K562 (cell line): Measurements from ENCODE around the gene ASCC1. TPM values are rescaled to one million over a fixed set of nuclear protein-coding genes. Genes with fewer than 3 reads are reported as not detected.

Experiments used
- ATAC-seq: fragments of 200-7000 bp; cut with Tn5 transposase; 3 replicates; pipeline ENCODE4 v1.9.1; 2020; ENCODE audit warnings: moderate library complexity
- BruUV-seq: library from RNA; stranded (reverse); fragments of 400-500 nt; replicated peaks from 2 replicates; lab custom pipeline; 2021; lab: Mats Ljungman, UMichigan
- CTCF ChIA-PET: fragments of 300-600 bp; formaldehyde crosslinking; extraction: SDS; loops from one replicate; lab custom pipeline; 2021; ENCODE audit warnings: low intra/inter-chr PET ratio; lab: Yijun Ruan, JAX
- POLR2A ChIA-PET: fragments of 300-600, 350-650 bp; sonication (Branson Sonifier 250); formaldehyde crosslinking; extraction: SDS; loops from one replicate; lab custom pipeline; 2021; ENCODE audit warnings: antibody characterized with exemption, inconsistent platforms; lab: Yijun Ruan, JAX
- DNase-seq, 4 experiments: peaks; one replicate each; pipeline versions ENCODE4 v3.0.0 to v3.0.0-alpha.2; 2011 to 2018; ENCODE audit warnings: low spot score in 3 of 4, mixed read lengths in 3 of 4; ENCODE audit errors: extremely low read depth in 1 of 4
- FAIRE-seq: peaks from 2 replicates; lab custom pipeline; 2011; peaks lifted over from hg19 to GRCh38; lab: Jason Lieb, UNC
- H2AFZ ChIP-seq: 2 replicates; pipeline ENCODE4 v1.6.0; 2011; ENCODE audit warnings: low read depth, low read length, control low read depth, inconsistent platforms
- H3K27ac ChIP-seq: fragments of 200-600 bp; 3 replicates; pipeline ENCODE4 v1.8.0; 2011; ENCODE audit warnings: low read depth, mild to moderate bottlenecking, control low read depth, inconsistent platforms, low read length, moderate library complexity, mixed read lengths; ENCODE audit errors: extremely low read depth
- H3K27me3 ChIP-seq, 2 experiments: fragments of 300-600 bp in 1 of 2; 2 replicates in 1 of 2; 3 replicates in 1 of 2; pipeline versions ENCODE4 v1.6.0 to v1.8.0; 2011; ENCODE audit warnings: inconsistent platforms in 2 of 2, low read length in 2 of 2, mild to moderate bottlenecking in 1 of 2, mixed read lengths in 1 of 2, moderate library complexity in 1 of 2; ENCODE audit not compliant: control insufficient read depth in 2 of 2, insufficient read depth in 2 of 2
- H3K36me3 ChIP-seq: fragments of 300-600 bp; 3 replicates; pipeline ENCODE4 v1.8.0; 2011; ENCODE audit warnings: mild to moderate bottlenecking, low read length, inconsistent platforms; ENCODE audit not compliant: control insufficient read depth, insufficient read depth
- H3K4me1 ChIP-seq, 2 experiments: fragments of 200-600 bp in 1 of 2; replicated peaks in 1 of 2; 2 replicates in 1 of 2; 3 replicates in 1 of 2; pipeline versions ENCODE4 v1.5.1 to v1.8.0; 2011; ENCODE audit warnings: inconsistent platforms in 2 of 2, low read length in 2 of 2, mild to moderate bottlenecking in 1 of 2, mixed read lengths in 1 of 2, moderate library complexity in 1 of 2; ENCODE audit not compliant: control insufficient read depth in 2 of 2, insufficient read depth in 2 of 2
- H3K4me2 ChIP-seq: 2 replicates; pipeline ENCODE4 v1.6.1; 2011; ENCODE audit warnings: low read length, control low read depth, inconsistent platforms, mixed read lengths; ENCODE audit not compliant: insufficient read depth
- H3K4me3 ChIP-seq: fragments of 200-600 bp; sonication (generic), shearing (Covaris generic); 2 replicates; pipeline ENCODE4 v1.5.1; 2016; ENCODE audit warnings: control low read depth, inconsistent platforms
- H3K79me2 ChIP-seq: fragments of 200-600 bp; 3 replicates; pipeline ENCODE4 v1.8.0; 2011; ENCODE audit warnings: low read length, inconsistent platforms; ENCODE audit not compliant: control insufficient read depth, insufficient read depth
- H3K9ac ChIP-seq, 2 experiments: 2 replicates each; pipeline versions ENCODE4 v1.6.0 to v1.6.1; 2011; ENCODE audit warnings: low read depth in 2 of 2, low read length in 2 of 2, control low read depth in 1 of 2, inconsistent platforms in 1 of 2, mild to moderate bottlenecking in 1 of 2, mixed read lengths in 1 of 2; ENCODE audit not compliant: insufficient read depth in 1 of 2
- H3K9me1 ChIP-seq: one replicate; pipeline ENCODE4 v1.6.0; 2011; ENCODE audit warnings: inconsistent platforms, mild to moderate bottlenecking, low read length, moderate library complexity; ENCODE audit not compliant: control insufficient read depth, insufficient read depth
- H3K9me3 ChIP-seq: replicated peaks from 2 replicates; pipeline ENCODE4 v1.5.1; 2011; ENCODE audit warnings: low read depth, low read length, inconsistent platforms; ENCODE audit not compliant: control insufficient read depth, insufficient read depth
- H4K20me1 ChIP-seq: replicated peaks from 2 replicates; pipeline ENCODE4 v1.6.1; 2011; ENCODE audit warnings: low read length, inconsistent platforms, mixed read lengths; ENCODE audit not compliant: control insufficient read depth, insufficient read depth
- BDP1 ChIP-seq: IDR thresholded peaks from 3 replicates; pipeline ENCODE4 v1.6.1; 2011; ENCODE audit not compliant: insufficient read length, insufficient read depth
- CAMTA2 ChIP-seq: fragments of 250-450 bp; sonication (Bioruptor Pico); conservative IDR thresholded peaks from 2 replicates; pipeline ENCODE4 v1.5.1; 2022
- DNMT1 ChIP-seq: fragments of 450-650 bp; IDR thresholded peaks from 2 replicates; pipeline ENCODE4 v1.6.1; 2016; ENCODE audit warnings: antibody characterized with exemption, mild to moderate bottlenecking
- E2F6 ChIP-seq, 2 experiments: IDR thresholded peaks; 2 replicates each; pipeline ENCODE4 v1.6.1; 2011; ENCODE audit warnings: borderline replicate concordance in 1 of 2, control low read depth in 1 of 2, low read depth in 1 of 2, low read length in 1 of 2, mild to moderate bottlenecking in 1 of 2, mixed read lengths in 1 of 2, moderate library complexity in 1 of 2; ENCODE audit not compliant: insufficient read depth in 1 of 2, insufficient read length in 1 of 2, poor library complexity in 1 of 2, severe bottlenecking in 1 of 2; ENCODE audit errors: extremely low read depth in 1 of 2
- FUS ChIP-seq: fragments of 200-400 bp; formaldehyde crosslinking; optimal IDR thresholded peaks from 2 replicates; pipeline ENCODE3; 2017; ENCODE audit warnings: low read depth, low read length
- GABPB2 ChIP-seq: fragments of 250-450 bp; sonication (Bioruptor Pico); conservative IDR thresholded peaks from 2 replicates; pipeline ENCODE4 v1.5.1; 2021; ENCODE audit warnings: mild to moderate bottlenecking
- KLF16 ChIP-seq: IDR thresholded peaks from 2 replicates; pipeline ENCODE4 v1.6.1; 2016; ENCODE audit warnings: antibody characterized with exemption
- MAFF ChIP-seq: IDR thresholded peaks from 2 replicates; pipeline ENCODE4 v1.6.1; 2012; ENCODE audit warnings: low read length, improper control_type of control experiment
- MEF2D ChIP-seq: conservative IDR thresholded peaks from 2 replicates; pipeline ENCODE4 v1.6.1; 2016; ENCODE audit warnings: low read depth, missing genetic modification characterization, missing compliant biosample characterization
- NR1H2 ChIP-seq: sonication (generic); formaldehyde crosslinking; IDR thresholded peaks from 2 replicates; pipeline ENCODE4 v1.4.0; 2020; ENCODE audit warnings: mild to moderate bottlenecking, missing genetic modification reagents
- POLR3A ChIP-seq: IDR thresholded peaks from 2 replicates; pipeline ENCODE4 v1.6.1; 2011; ENCODE audit warnings: borderline replicate concordance, mild to moderate bottlenecking, moderate library complexity; ENCODE audit not compliant: insufficient read length, insufficient read depth; ENCODE audit errors: extremely low read depth
- RFX7 ChIP-seq: fragments of 250-450 bp; sonication (Bioruptor Pico); IDR thresholded peaks from 2 replicates; pipeline ENCODE4 v1.5.1; 2021; ENCODE audit warnings: mild to moderate bottlenecking
- SREBF1 ChIP-seq: fragments of 150-350 bp; IDR thresholded peaks from 2 replicates; pipeline ENCODE4 v1.6.1; 2014; ENCODE audit warnings: antibody characterized with exemption, low read depth, low read length, borderline replicate concordance
- ZBTB2 ChIP-seq: fragments of 450-650 bp; IDR thresholded peaks from 2 replicates; pipeline ENCODE4 v1.6.1; 2016; ENCODE audit warnings: antibody characterized with exemption
- ZBTB9 ChIP-seq: fragments of 450-650 bp; formaldehyde crosslinking; IDR thresholded peaks from 2 replicates; pipeline ENCODE4 v1.4.0; 2020; ENCODE audit warnings: mild to moderate bottlenecking, moderate library complexity
- ZNF586 ChIP-seq: fragments of 450-650 bp; formaldehyde crosslinking; conservative IDR thresholded peaks from 2 replicates; pipeline ENCODE4 v1.4.0; 2020; ENCODE audit warnings: mild to moderate bottlenecking, moderate library complexity
- WGBS: fragments of 100-300 bp; shearing (Covaris generic); methylation state at CpG from one replicate; pipeline ENCODE4 v1.1.6; 2016; ENCODE audit warnings: low coverage, mixed read lengths; ENCODE audit not compliant: insufficient coverage; ENCODE audit errors: missing lambda C conversion rate; 5-methylcytosine and 5-hydroxymethylcytosine counted together
- in situ Hi-C: fragments of 300-500 bp; cut with MboI; formaldehyde crosslinking; loops from 4 replicates; pipeline ENCODE4 v1.15.0; 2018; ENCODE audit warnings: inconsistent platforms, mixed read lengths
- intact Hi-C: fragments of 100-400 bp; cut with micrococcal nuclease; formaldehyde crosslinking; loops from 2 replicates; pipeline ENCODE4 v1.14.2; 2022
- polyA plus RNA-seq, 8 experiments: library from polyadenylated mRNA; depleted of rRNA in 4 of 8; stranded (reverse) in 5 of 8; unstranded in 3 of 8; fragments of >200 nt; fragmentation: Nextera tagmentation in 2 of 8; fragmentation: Illumina TruSeq in 1 of 8; extraction: Ambion mirVana in 2 of 8; extraction: Trizol in 1 of 8; gene quantifications; 2 replicates each; pipeline versions ENCODE4 v1.2.1 to v1.2.3, GENCODE V29; 2011 to 2014; ENCODE audit warnings: inconsistent platforms in 1 of 8, missing spikeins in 1 of 8
- total RNA-seq, 7 experiments: library from RNA; depleted of rRNA in 6 of 7; stranded (reverse); fragments of >200 nt in 6 of 7; fragmentation: Illumina TruSeq in 2 of 7; extraction: Trizol in 2 of 7; gene quantifications; 2 replicates each; pipeline versions ENCODE4 v1.2.1 to v1.2.3, GENCODE V29; 2011 to 2021; ENCODE audit warnings: low replicate concordance in 1 of 7

The ASCC1 gene
- total and polyA plus RNA-seq, 9 of the 15 experiments (the other 6 are each of a cell fraction or from before 2014, with no cell fraction given): 31.7 to 73.3 (median 52.8) TPM

GRCh38 chr10:72229261-72230251 lies 13.5 kb upstream of the ASCC1 start:
- Histone ChIP-seq H3K27ac (no peak overlapping the region), H3K9me1 (no peaks in the 10 kb centered on the region), H3K4me2 (no peak overlapping the region), H3K4me3 (no peak overlapping the region), H4K20me1 (no peaks in the 10 kb centered on the region), H2AFZ (no peak overlapping the region), H3K4me1 (no peaks in the 10 kb centered on the region), H3K27me3 (no peaks in the 10 kb centered on the region), H3K36me3 (peaks cover 47% of the 10 kb centered on the region), H3K79me2 (peaks cover 29% of the 10 kb centered on the region; the same call in 2 of the 3 replicates), H3K9ac (no peak overlapping the region), H3K9me3 (no peaks in the 10 kb centered on the region)
- in situ Hi-C loops: loop anchor here (10.0 kb wide), 1 partner anchor 325 kb away; no protein-coding TSS in a partner anchor
- WGBS: 78% methylated on average over 8 of the region's 8 CpGs
- TF ChIP-seq GABPB2 (CRISPR knock-in tag): no peak
- TF ChIP-seq ZNF586 (CRISPR knock-in tag): no peak
- TF ChIP-seq SREBF1: no peak
- TF ChIP-seq CAMTA2 (CRISPR knock-in tag): no peak
- TF ChIP-seq FUS: no peak
- TF ChIP-seq DNMT1: no peak
- TF ChIP-seq ZBTB2: no peak
- TF ChIP-seq NR1H2 (CRISPR knock-in tag): no peak
- no peak for TF ChIP-seq POLR3A
- no peak for TF ChIP-seq BDP1
- no peak for TF ChIP-seq RFX7 (CRISPR knock-in tag)
- no peak for TF ChIP-seq KLF16
- no peak for TF ChIP-seq MEF2D (tag)
- TF ChIP-seq ZBTB9 (CRISPR knock-in tag): no peak
- no peak for TF ChIP-seq E2F6 (IDR thresholded peaks at IDR 0.05; ENCODE audit: borderline replicate concordance in 1 of 2, extremely low read depth in 1 of 2, insufficient read depth in 1 of 2, insufficient read length in 1 of 2, low read depth in 1 of 2, low read length in 1 of 2, poor library complexity in 1 of 2, severe bottlenecking in 1 of 2)
- TF ChIP-seq MAFF: no peak
- POLR2A ChIA-PET: interaction anchor here (0.6 to 3.0 kb wide), 17 partner anchors 7 to 186 kb away, joined by 3 to 18 read pairs (median 4); partner anchors contain the start of genes ANAPC16, ASCC1 and DDIT4
- no TSS peak for BruUV-seq
- DNase-seq (no peak), FAIRE-seq (peak; percentile 11), ATAC-seq (no peak)
- CTCF ChIA-PET: no interaction called here
- intact Hi-C loops: no loop called here
